Measurements from ENCODE around the gene HSPA1B.
A peak's percentile ranks its signal among the peaks of the same experiment; 100 is the strongest.
"Not testable (repeated sequence)": the region's sequence is repeated elsewhere in the genome, so short reads cannot be mapped to it uniquely, and the experiment has no call there.

HSPA1B gene

GRCh38 chr6:31844507-31844906, 17.0 kb downstream of the HSPA1B start:
- no peak overlapping the region for H3K27ac ChIP-seq
- no peak overlapping the region for H3K4me3 ChIP-seq

GRCh38 chr6:31847276-31847978, 19.9 kb downstream of the HSPA1B start:
- Histone ChIP-seq H3K4me3 (no peak overlapping the region), H3K27ac (no peak overlapping the region)

- Histone ChIP-seq H3K27ac (no peak overlapping the region), H3K4me3 (no peak overlapping the region)
Measured at GRCh38 chr6:31850765-31851484, 23.4 kb downstream of the HSPA1B start.

GRCh38 chr6:31851485-31851832, 23.9 kb downstream of the HSPA1B start:
- Histone ChIP-seq H3K4me3 (no peak overlapping the region), H3K27ac (no peak overlapping the region)

- H3K27ac ChIP-seq = not testable (repeated sequence)
Measured at GRCh38 chr6:31851980-31852718, 24.6 kb downstream of the HSPA1B start.

GRCh38 chr6:31857774-31858173, 30.2 kb downstream of the HSPA1B start:
- not testable (repeated sequence) for H3K27ac ChIP-seq, H3K4me3 ChIP-seq

More at GRCh38 chr6:31851980-31852718, 24.6 kb downstream of the HSPA1B start:
- H3K4me3 ChIP-seq = not testable (repeated sequence)

- Histone ChIP-seq H3K4me3 (no peak overlapping the region), H3K27ac (no peak overlapping the region)
Measured at GRCh38 chr6:31858707-31859106, 31.2 kb downstream of the HSPA1B start.

- Histone ChIP-seq H3K27ac (no peak overlapping the region), H3K4me3 (no peak overlapping the region)
Measured at GRCh38 chr6:31859923-31860322, 32.4 kb downstream of the HSPA1B start.

GRCh38 chr6:31860349-31860748, 32.8 kb downstream of the HSPA1B start:
- H3K27ac ChIP-seq = no peak overlapping the region
- H3K4me3 ChIP-seq = no peak overlapping the region

- no peak overlapping the region for H3K27ac ChIP-seq
Measured at GRCh38 chr6:31861150-31861549, 33.6 kb downstream of the HSPA1B start.

GRCh38 chr6:31861919-31862343, 34.4 kb downstream of the HSPA1B start:
- H3K27ac ChIP-seq = peak overlapping the region in 19 of 21 experiments; percentile 12 to 96 (median 88)
- H3K4me3 ChIP-seq = peak overlapping the region; percentile 44 to 95 (median 70)

More at GRCh38 chr6:31861150-31861549, 33.6 kb downstream of the HSPA1B start:
- no peak overlapping the region for H3K4me3 ChIP-seq

GRCh38 chr6:31862344-31863235, 35.1 kb downstream of the HSPA1B start, which contains the start of gene NEU1:
Gene NEU1, minus strand, starts transcription at chr6:31862821. Its CDS starts 45 bp downstream, at chr6:31862776.
- Histone ChIP-seq H3K4me3 (peak within 1 kb of the TSS; percentile 44 to 95 (median 70)), H3K27ac (peak within 1 kb of the TSS; percentile 12 to 96 (median 87))

GRCh38 chr6:31864123-31864562, 36.6 kb downstream of the HSPA1B start:
- Histone ChIP-seq H3K4me3 (peak overlapping the region; percentile 23 to 91 (median 37)), H3K27ac (peak overlapping the region in 17 of 21 experiments; percentile 8 to 86 (median 55))

- no peak overlapping the region for H3K27ac ChIP-seq
- H3K4me3 ChIP-seq = no peak overlapping the region
Measured at GRCh38 chr6:31864818-31865204, 37.3 kb downstream of the HSPA1B start.

GRCh38 chr6:31865205-31866118, 37.9 kb downstream of the HSPA1B start:
- no peak overlapping the region for H3K27ac ChIP-seq
- no peak overlapping the region for H3K4me3 ChIP-seq

GRCh38 chr6:31868658-31868971, 41.1 kb downstream of the HSPA1B start:
- H3K4me3 ChIP-seq, H3K27ac ChIP-seq: not testable (repeated sequence)

GRCh38 chr6:31869343-31869742, 41.8 kb downstream of the HSPA1B start:
- no peak overlapping the region for H3K27ac ChIP-seq

GRCh38 chr6:31870385-31870921, 42.9 kb downstream of the HSPA1B start:
- Histone ChIP-seq H3K4me3 (no peak overlapping the region), H3K27ac (no peak overlapping the region)

More at GRCh38 chr6:31869343-31869742, 41.8 kb downstream of the HSPA1B start:
- H3K4me3 ChIP-seq = no peak overlapping the region
